Measurements from ENCODE around the gene HECTD1. TPM values are rescaled to one million over a fixed set of nuclear protein-coding genes. Genes with fewer than 3 reads are reported as not detected.
"Not testable (repeated sequence)": the region's sequence is repeated elsewhere in the genome, so short reads cannot be mapped to it uniquely, and the experiment has no call there.

Gene HECTD1
- polyA plus RNA-seq, 1 donor: 105 TPM

GRCh38 chr14:31194661-31195060 is 12.9 kb downstream of the HECTD1 start:
- no peak for DNase-seq (ENCODE audit: low read depth)

DNA sequence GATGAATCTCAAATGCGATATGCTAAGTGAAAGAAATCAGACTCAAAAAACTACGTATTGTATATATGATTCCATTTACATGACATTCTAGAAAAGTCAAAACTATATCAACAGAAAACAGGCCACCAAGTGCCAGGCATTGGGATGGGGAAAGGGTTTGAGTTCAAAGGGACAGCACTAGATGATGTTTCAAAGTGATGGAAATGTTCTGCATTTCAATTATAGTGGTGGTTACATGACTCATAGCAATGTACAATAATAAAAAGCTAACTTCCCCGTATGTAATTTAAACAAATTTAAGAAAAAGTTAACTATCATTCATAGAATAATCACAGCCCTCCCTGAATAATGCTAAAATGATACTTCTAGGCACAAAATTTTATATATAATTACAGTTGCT is 13.5 kb downstream of the HECTD1 start:
- no peak for DNase-seq (ENCODE audit: low read depth)

DNA sequence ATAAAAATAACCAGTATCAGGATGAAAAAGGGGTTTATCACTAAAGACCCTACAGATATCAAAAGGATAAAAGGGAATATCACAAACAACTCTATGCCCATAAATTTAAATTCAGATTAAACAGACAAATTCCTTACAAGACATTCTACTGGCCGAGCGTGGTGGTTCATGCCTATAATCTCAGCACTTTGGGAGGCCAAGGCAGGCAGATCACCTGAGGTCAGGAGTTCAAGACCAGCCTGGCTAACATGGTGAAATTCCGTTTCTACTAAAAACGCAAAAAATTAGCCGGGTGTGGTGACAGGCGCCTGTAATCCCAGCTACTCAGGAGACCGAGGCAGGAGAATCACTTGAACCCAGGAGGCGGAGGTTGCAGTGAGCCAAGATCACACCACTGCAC is 15.0 kb downstream of the HECTD1 start:
- DNase-seq (ENCODE audit: low read depth): not testable (repeated sequence)

DNA sequence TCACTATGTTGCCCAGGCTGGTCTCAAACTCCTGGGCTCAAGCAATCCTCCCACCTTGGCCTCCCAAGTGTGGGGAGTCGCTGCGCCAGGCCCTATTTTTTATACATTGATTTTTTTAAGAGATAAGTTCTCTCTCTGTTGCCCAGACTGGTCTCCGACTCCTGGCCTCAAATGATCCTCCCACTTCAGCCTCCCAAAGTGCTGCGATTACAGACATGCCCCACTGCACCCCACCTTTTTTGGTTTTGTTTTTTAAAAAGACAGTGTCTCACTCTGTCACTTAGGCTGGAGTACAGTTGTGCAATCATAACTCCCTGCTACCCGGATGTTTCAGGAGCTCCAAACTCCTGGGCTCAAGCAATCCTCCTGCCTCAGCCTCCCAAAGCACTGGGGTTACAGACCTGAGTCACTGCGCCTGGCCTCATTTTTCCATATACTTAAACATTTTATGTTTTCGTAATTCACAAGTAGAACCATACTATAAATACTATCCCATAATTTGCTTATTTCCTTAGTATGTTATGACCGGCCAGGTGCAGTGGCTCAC is 16.8 kb downstream of the HECTD1 start:
- DNase-seq (ENCODE audit: low read depth): no peak

DNA sequence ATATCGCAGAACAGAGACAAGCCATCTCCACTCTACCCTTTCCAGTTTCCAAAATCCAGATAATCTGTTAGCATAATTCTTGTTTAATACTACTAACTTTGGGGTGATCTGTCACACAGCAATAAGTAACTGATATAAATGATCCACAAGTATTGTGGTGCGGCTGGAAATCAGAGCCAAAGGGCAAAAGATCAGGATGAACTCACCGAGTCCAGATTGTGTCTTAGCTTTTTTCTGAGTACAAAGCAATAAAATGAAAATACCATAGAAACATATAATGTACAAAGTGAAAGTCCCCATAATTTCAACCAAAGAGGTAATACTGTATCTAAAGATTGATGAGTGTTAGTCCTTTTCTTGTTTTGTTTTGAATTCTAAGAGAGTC is 17.4 kb downstream of the HECTD1 start:
- no peak for DNase-seq (ENCODE audit: low read depth)

- no peak for DNase-seq (ENCODE audit: low read depth)
Measured at GRCh38 chr14:31189346-31190218, 18.0 kb downstream of the HECTD1 start.

- no peak for DNase-seq (ENCODE audit: low read depth)
Measured at GRCh38 chr14:31188744-31189143, 18.8 kb downstream of the HECTD1 start.

DNA sequence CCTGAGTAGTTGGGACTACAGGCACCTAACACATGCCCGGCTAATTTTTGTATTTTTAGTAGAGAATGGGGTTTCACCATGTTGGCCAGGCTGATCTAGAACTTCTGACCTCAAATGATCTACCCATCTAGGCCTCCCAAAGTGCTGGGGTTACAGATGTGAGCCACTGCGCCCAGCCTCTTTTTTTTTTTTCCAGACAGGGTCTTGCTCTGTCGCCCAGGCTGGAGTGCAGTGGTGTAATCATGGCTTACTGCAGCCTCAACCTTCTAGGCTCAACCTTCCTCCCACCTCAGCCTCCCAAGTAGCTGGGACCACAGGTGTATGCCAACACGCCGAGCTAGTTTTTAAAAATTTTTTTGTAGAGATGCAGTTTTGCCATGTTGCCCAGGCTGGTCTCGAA is 25.6 kb downstream of the HECTD1 start:
- not testable (repeated sequence) for DNase-seq (ENCODE audit: low read depth)

DNA sequence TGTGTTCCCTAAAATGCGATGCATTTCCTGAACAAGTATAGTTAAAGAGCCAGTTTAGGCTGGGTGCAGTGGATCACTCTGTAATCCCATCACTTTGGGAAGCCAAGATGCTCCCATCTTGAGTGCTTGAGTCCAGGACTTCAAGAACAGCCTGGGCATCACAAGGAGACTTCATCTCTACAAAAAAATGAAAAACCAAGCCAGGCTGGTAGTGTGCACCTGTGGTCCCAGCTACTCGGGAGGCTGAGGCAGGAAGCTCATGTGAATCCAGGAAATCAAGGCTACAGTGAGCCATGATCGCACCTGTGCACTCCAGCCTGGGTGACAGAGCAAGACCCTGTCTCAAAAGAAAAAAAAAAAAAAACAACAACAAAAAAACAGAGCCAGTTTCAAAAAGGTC is 26.3 kb downstream of the HECTD1 start:
- DNase-seq (ENCODE audit: low read depth): no peak

DNA sequence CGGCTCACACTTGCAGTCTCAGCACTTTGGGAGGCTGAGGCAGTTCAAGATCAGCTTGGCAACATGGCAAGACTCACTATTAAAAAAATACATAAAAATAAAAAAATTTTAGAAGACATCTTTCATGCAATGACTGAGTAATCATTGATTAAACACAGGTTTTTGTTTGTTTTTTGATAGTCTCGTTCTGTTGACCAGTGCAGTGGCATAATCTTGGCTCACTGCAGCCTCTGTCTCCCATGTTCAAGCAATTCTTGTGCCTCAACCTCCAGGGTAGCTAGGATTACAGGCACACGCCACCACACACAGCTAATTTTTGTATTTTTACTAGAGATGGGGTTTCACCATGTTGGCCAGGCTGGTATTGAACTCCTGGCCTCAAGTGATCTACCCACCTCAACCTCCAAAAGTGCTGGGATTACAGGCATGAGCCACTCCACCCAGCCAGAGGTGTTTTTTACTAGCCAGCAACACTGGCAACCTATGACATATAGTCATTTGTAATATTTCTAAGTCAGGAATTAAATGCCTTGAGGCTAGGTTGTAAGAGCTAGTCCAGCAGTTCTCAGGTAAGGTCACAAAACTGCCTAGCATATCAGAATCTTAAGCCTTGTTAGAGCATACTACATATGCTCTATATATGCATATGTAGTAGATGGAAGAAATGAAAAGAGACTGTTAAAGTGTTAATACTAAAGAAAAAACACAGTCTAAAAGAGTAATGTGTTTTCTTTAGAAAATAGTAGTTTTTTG is 27.1 kb downstream of the HECTD1 start:
- no peak for DNase-seq (ENCODE audit: low read depth)

DNA sequence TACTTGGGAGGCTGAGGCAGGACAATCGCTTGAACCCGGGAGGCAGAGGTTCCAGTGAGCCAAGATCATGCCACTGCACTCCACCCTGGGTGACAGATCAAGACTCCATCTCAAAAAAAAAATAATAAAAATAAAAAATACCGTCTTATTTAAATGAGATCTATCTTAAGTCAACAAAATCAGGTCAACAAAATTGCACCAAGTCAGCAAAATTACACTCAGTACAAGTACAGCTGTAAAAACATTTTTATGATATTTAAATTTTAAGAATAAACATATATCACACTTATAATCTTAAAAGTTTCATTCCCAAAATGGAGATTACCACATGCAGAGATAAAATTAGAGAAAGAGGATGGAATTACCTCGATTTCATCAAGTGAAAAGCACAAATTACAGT is 33.2 kb downstream of the HECTD1 start:
- no peak for DNase-seq (ENCODE audit: low read depth)

DNA sequence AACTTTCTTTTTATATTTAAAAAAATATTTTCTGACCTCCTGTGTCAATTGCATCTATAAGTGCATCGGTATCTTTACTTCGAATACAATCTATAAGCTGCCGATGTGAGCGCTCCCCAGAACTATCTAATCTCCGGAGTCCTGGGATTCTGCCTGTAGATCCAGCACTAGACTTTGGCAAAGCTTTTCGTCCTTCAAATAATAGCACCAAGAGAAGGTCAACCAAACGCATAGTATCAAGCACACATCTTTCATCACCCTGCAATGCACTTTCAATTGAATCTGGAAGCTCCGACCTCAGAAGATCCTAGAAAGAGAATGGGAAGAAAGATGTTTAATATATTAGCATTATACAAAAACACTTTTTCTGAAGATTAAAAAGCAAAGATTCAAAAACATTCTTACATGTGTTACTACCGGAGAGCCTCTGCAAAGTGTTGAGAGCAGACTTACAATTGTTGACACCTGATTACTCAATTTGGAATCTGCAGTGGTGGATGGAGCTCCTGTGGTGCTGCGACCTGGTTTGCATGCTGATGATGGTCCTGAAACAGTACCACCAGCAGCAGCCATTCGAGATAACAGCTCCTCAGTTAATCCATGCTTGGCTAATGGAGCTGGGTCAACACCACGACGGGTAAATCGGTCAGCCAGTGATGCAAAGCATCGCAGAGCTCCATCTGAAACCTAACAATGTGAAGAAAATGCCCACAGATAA is 34.3 kb downstream of the HECTD1 start:
- no peak for DNase-seq (ENCODE audit: low read depth)

GRCh38 chr14:31172084-31172483 is 35.5 kb downstream of the HECTD1 start:
- no peak for DNase-seq (ENCODE audit: low read depth)

GRCh38 chr14:31170411-31170810 is 37.2 kb downstream of the HECTD1 start:
- DNase-seq (ENCODE audit: low read depth): no peak

GRCh38 chr14:31169877-31170276 is 37.7 kb downstream of the HECTD1 start:
- no peak for DNase-seq (ENCODE audit: low read depth)

DNA sequence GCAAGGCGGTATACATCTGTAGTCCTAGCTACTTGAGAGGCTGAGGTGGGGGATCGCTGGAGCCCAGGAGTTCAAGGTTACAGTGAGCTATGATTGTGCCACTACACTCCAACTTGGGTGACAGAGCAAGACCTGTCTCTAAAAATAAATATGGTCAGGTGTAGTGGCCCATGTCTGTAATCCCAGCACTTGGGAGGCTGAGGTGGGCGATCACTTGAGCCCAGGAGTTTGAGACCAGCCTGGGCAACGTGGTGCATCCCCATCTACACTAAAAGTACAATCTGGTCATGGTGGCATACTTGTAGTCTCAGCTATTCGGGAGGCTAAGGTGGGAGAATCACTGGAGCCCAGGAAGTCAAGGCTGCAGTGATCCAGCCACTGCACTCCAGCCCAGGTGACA is 40.6 kb downstream of the HECTD1 start:
- DNase-seq (ENCODE audit: low read depth): no peak

DNA sequence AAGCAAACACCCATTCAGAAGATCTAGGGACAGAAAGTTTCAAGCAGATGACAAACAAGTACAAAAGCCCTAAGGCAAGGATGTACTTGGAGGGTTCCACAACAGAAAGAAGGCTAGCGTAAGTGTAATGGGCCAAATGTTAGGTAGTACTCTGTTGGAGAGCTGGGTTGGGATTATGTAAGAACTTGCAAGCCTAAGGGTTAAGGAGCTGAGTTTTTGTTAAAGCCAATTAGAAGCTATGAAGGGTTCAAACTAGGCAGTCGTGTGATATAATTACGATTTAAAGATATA is 41.4 kb downstream of the HECTD1 start:
- no peak for DNase-seq (ENCODE audit: low read depth)

- DNase-seq (ENCODE audit: low read depth): no peak
Measured at GRCh38 chr14:31164115-31164514, 43.5 kb downstream of the HECTD1 start.

DNA sequence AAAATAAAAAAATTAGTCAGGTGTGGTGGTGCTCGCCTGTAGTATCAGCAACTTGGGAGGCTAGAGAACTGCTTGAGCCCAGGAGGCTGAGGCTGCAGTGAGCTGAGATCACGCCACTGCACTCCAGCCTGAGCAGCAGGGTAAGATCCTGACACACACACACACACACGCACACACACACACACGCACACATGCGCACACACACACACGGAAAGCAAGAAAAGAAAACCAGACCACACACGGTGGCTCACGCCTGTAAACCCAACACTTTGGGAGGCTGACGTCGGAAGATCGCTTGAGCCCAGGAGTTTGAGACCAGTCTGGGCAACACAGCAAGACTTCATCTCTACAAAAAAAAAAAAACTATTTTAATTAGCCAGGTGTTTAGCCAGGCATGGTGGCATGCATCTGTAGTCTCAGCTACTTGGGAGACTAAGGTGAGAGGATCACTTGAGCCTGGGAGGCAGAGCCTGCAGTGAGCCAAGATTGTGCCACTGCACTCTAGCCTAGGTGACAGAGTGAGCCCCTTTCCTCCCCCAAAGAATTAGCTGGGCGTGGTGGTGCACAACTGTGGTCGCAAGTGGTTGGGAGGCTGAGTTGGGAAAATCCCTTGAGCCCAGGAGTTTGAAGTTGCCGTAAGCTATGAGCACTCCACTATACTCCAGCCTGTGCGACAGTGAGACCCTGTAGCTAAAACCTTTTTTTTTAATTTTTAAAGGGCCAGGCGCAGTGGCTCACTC is 44.5 kb downstream of the HECTD1 start:
- no peak for DNase-seq (ENCODE audit: low read depth)

GRCh38 chr14:31161274-31161673 is 46.3 kb downstream of the HECTD1 start:
- no peak for DNase-seq (ENCODE audit: low read depth)

DNA sequence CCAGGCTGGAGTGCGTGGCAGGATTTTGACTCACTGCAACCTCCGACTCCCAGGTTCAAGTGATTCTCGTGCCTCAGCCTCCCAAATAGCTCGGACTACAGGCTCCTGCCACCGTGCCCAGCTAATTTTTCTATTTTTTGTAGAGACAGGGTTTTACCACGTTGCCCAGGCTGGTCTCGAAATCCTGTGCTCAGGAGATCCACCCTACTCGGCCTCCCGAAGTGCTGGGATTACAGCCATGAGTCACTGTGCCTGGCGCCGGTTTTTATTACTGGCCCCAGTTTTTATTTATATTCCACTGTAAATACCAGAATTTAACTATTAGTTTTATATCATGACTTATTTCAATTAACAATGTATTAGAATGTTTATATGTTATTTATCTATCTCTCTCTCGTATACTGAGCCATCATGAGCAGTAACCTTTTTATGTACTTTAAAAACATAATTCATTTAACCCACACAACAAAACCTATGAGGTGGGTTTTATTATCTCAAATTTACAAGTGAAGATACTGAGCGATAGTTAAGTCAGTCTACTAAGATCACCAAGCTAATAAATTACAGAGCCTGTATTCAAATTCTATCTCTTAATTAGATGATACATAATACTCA is 47.8 kb downstream of the HECTD1 start:
- DNase-seq (ENCODE audit: low read depth): no peak
